ENCODE results near the gene ANKRD52.
"Not testable (repeated sequence)": the region's sequence is repeated elsewhere in the genome, so short reads cannot be mapped to it uniquely, and the experiment has no call there.

Gene ANKRD52

GRCh38 chr12:56274299-56274698 is 16.1 kb upstream of the ANKRD52 start:
- in situ Hi-C loops (cut with MboI; ENCODE audit: low sequenced_read_pairs) = no loop called here

GRCh38 chr12:56272468-56272867 is 14.3 kb upstream of the ANKRD52 start:
- in situ Hi-C loops (cut with MboI; ENCODE audit: low sequenced_read_pairs) = not testable (repeated sequence)

GRCh38 chr12:56271031-56271430 is 12.8 kb upstream of the ANKRD52 start:
- in situ Hi-C loops (cut with MboI; ENCODE audit: low sequenced_read_pairs) = no loop called here

- in situ Hi-C loops (cut with MboI; ENCODE audit: low sequenced_read_pairs) = no loop called here
These were observed 9.4 kb upstream of the ANKRD52 start for GRCh38 chr12:56267443-56268071.

GRCh38 chr12:56266693-56267442 is 8.7 kb upstream of the ANKRD52 start, which contains the start of gene COQ10A:
Gene COQ10A (plus strand): TSS chr12:56266942. CDS start chr12:56267119, 177 bp downstream.
- in situ Hi-C loops (cut with MboI; ENCODE audit: low sequenced_read_pairs) = no loop called here

GRCh38 chr12:56266068-56266692 is 8.0 kb upstream of the ANKRD52 start:
- in situ Hi-C loops (cut with MboI; ENCODE audit: low sequenced_read_pairs) = not testable (repeated sequence)

- in situ Hi-C loops (cut with MboI; ENCODE audit: low sequenced_read_pairs) = not testable (repeated sequence)
These were observed 4.8 kb upstream of the ANKRD52 start for GRCh38 chr12:56262955-56263354.

GRCh38 chr12:56261503-56262232 is 3.5 kb upstream of the ANKRD52 start:
- in situ Hi-C loops (cut with MboI; ENCODE audit: low sequenced_read_pairs) = no loop called here

GRCh38 chr12:56260921-56261320 is 2.7 kb upstream of the ANKRD52 start:
- in situ Hi-C loops (cut with MboI; ENCODE audit: low sequenced_read_pairs) = no loop called here

- in situ Hi-C loops (cut with MboI; ENCODE audit: low sequenced_read_pairs) = no loop called here
These were observed 2.2 kb upstream of the ANKRD52 start for GRCh38 chr12:56260380-56260779.

GRCh38 chr12:56258820-56259183 is 618 bp upstream of the ANKRD52 start:
- in situ Hi-C loops (cut with MboI; ENCODE audit: low sequenced_read_pairs) = no loop called here

- in situ Hi-C loops (cut with MboI; ENCODE audit: low sequenced_read_pairs) = no loop called here
These were observed 605 bp downstream of the ANKRD52 start for GRCh38 chr12:56257491-56258067.

- in situ Hi-C loops (cut with MboI; ENCODE audit: low sequenced_read_pairs) = no loop called here
These were observed 1.1 kb downstream of the ANKRD52 start for GRCh38 chr12:56257071-56257470.

GRCh38 chr12:56256326-56256960 is 1.7 kb downstream of the ANKRD52 start:
- in situ Hi-C loops (cut with MboI; ENCODE audit: low sequenced_read_pairs) = no loop called here

GRCh38 chr12:56255671-56256070 is 2.5 kb downstream of the ANKRD52 start:
- in situ Hi-C loops (cut with MboI; ENCODE audit: low sequenced_read_pairs) = no loop called here

- in situ Hi-C loops (cut with MboI; ENCODE audit: low sequenced_read_pairs) = no loop called here
These were observed 5.1 kb downstream of the ANKRD52 start for GRCh38 chr12:56253091-56253490.

GRCh38 chr12:56252649-56253048 is 5.5 kb downstream of the ANKRD52 start:
- in situ Hi-C loops (cut with MboI; ENCODE audit: low sequenced_read_pairs) = no loop called here

- in situ Hi-C loops (cut with MboI; ENCODE audit: low sequenced_read_pairs) = no loop called here
These were observed 9.5 kb downstream of the ANKRD52 start for GRCh38 chr12:56248711-56249110.

GRCh38 chr12:56247923-56248322 is 10.3 kb downstream of the ANKRD52 start:
- in situ Hi-C loops (cut with MboI; ENCODE audit: low sequenced_read_pairs) = no loop called here

GRCh38 chr12:56244494-56244893 is 13.7 kb downstream of the ANKRD52 start:
- in situ Hi-C loops (cut with MboI; ENCODE audit: low sequenced_read_pairs) = no loop called here
